K562 (cell line): ENCODE results near the gene PAF1. TPM values are rescaled to one million over a fixed set of nuclear protein-coding genes. Genes with fewer than 3 reads are reported as not detected.

Experiments used
- ATF1 ChIP-seq, 2 experiments: fragments of 450-650 bp in 1 of 2; IDR thresholded peaks; 2 replicates each; pipeline ENCODE4 v1.6.1; 2016; ENCODE audit warnings: missing compliant biosample characterization in 1 of 2, missing genetic modification characterization in 1 of 2
- CBX1 ChIP-seq: sonication (generic); IDR thresholded peaks from 2 replicates; pipeline ENCODE4 v1.6.1; 2016; ENCODE audit warnings: antibody characterized with exemption, low read depth, mild to moderate bottlenecking
- CHD1 ChIP-seq: fragments of 200-600 bp; sonication (generic); IDR thresholded peaks from one replicate; pipeline ENCODE4 v1.6.1; 2012; ENCODE audit warnings: mild to moderate bottlenecking, moderate library complexity, low read length, inconsistent platforms
- ETS1 ChIP-seq: conservative IDR thresholded peaks from 2 replicates; pipeline ENCODE4 v1.6.1; 2011; ENCODE audit warnings: low read depth, mild to moderate bottlenecking, low read length; ENCODE audit not compliant: control insufficient read depth
- FOS ChIP-seq: IDR thresholded peaks from 3 replicates; pipeline ENCODE4 v1.6.1; 2011; ENCODE audit not compliant: insufficient read length; ENCODE audit errors: extremely low read depth
- FOSL1 ChIP-seq: fragments of 200-800 bp; sonication (Bioruptor generic); conservative IDR thresholded peaks from 2 replicates; pipeline ENCODE4 v1.6.1; 2016; ENCODE audit warnings: missing genetic modification characterization, missing compliant biosample characterization
- MAZ ChIP-seq, 2 experiments: fragments of 450-650 bp in 1 of 2; sonication (generic) in 1 of 2; formaldehyde crosslinking; IDR thresholded peaks in 1 of 2; conservative IDR thresholded peaks in 1 of 2; 2 replicates each; pipeline versions ENCODE4 v1.4.0 to v1.5.0; 2020; ENCODE audit warnings: mild to moderate bottlenecking in 1 of 2, missing genetic modification reagents in 1 of 2
- MTA2 ChIP-seq: fragments of 450-650 bp; IDR thresholded peaks from 2 replicates; pipeline ENCODE4 v1.6.1; 2016; ENCODE audit warnings: low read depth
- NBN ChIP-seq: fragments of 450-650 bp; IDR thresholded peaks from 2 replicates; pipeline ENCODE4 v1.6.1; 2016; ENCODE audit warnings: low read depth, mild to moderate bottlenecking
- PTBP1 ChIP-seq: fragments of 200-400 bp; formaldehyde crosslinking; IDR thresholded peaks from 2 replicates; pipeline ENCODE4 v1.6.1; 2017; ENCODE audit warnings: low read depth, low read length
- RREB1 ChIP-seq: fragments of 250-450 bp; sonication (Bioruptor Pico); IDR thresholded peaks from 2 replicates; pipeline ENCODE4 v1.4.0; 2020
- SP1 ChIP-seq: sonication (generic); formaldehyde crosslinking; IDR thresholded peaks from 2 replicates; pipeline ENCODE4 v1.8.1; 2022; ENCODE audit warnings: mild to moderate bottlenecking, missing genetic modification reagents
- TFAP4 ChIP-seq: sonication (generic); formaldehyde crosslinking; IDR thresholded peaks from 2 replicates; pipeline ENCODE4 v1.8.0; 2022; ENCODE audit warnings: missing genetic modification reagents, mild to moderate bottlenecking, moderate library complexity, borderline replicate concordance
- YY1 ChIP-seq, 3 experiments: IDR thresholded peaks; 2 replicates each; pipeline ENCODE4 v1.6.1; 2011; ENCODE audit warnings: low read length in 2 of 3, mild to moderate bottlenecking in 2 of 3, moderate library complexity in 2 of 3, borderline replicate concordance in 1 of 3, control low read depth in 1 of 3, low read depth in 1 of 3; ENCODE audit not compliant: insufficient read depth in 3 of 3, insufficient replicate concordance in 2 of 3, control insufficient read depth in 1 of 3, insufficient read length in 1 of 3; ENCODE audit errors: extremely low read depth in 1 of 3
- ZNF197 ChIP-seq: fragments of 200-800 bp; sonication (Bioruptor generic); IDR thresholded peaks from 2 replicates; pipeline ENCODE4 v1.6.1; 2016; ENCODE audit warnings: low read depth, missing genetic modification characterization, missing compliant biosample characterization
- ZNF212 ChIP-seq: fragments of 450-650 bp; formaldehyde crosslinking; IDR thresholded peaks from 2 replicates; pipeline ENCODE4 v1.4.0; 2020; ENCODE audit warnings: mild to moderate bottlenecking
- ZNF644 ChIP-seq: fragments of 200-800 bp; sonication (Bioruptor generic); IDR thresholded peaks from 2 replicates; pipeline ENCODE4 v1.6.1; 2016; ENCODE audit warnings: low read depth, missing genetic modification characterization, missing compliant biosample characterization
- polyA plus RNA-seq, 8 experiments: library from polyadenylated mRNA; depleted of rRNA in 4 of 8; stranded (reverse) in 5 of 8; unstranded in 3 of 8; fragments of >200 nt; fragmentation: Nextera tagmentation in 2 of 8; fragmentation: Illumina TruSeq in 1 of 8; extraction: Ambion mirVana in 2 of 8; extraction: Trizol in 1 of 8; gene quantifications; 2 replicates each; pipeline versions ENCODE4 v1.2.1 to v1.2.3, GENCODE V29; 2011 to 2014; ENCODE audit warnings: inconsistent platforms in 1 of 8, missing spikeins in 1 of 8
- total RNA-seq, 7 experiments: library from RNA; depleted of rRNA in 6 of 7; stranded (reverse); fragments of >200 nt in 6 of 7; fragmentation: Illumina TruSeq in 2 of 7; extraction: Trizol in 2 of 7; gene quantifications; 2 replicates each; pipeline versions ENCODE4 v1.2.1 to v1.2.3, GENCODE V29; 2011 to 2021; ENCODE audit warnings: low replicate concordance in 1 of 7

The PAF1 gene
- total and polyA plus RNA-seq, 9 of the 15 experiments (the other 6 are each of a cell fraction or from before 2014, with no cell fraction given) = 1.5 to 45.0 (median 33.8) TPM

GRCh38 chr19:39409208-39410016 is 18.5 kb upstream of the PAF1 start (continued):
- TF ChIP-seq ZNF644 (tag) = 0 out of 2 replicates have a peak, but pooled peaks have one; percentile 12
- no peak for TF ChIP-seq MTA2
- no peak for TF ChIP-seq ZNF212 (CRISPR knock-in tag)
- TF ChIP-seq PTBP1 = 0 out of 2 replicates have a peak, but pooled peaks have one; percentile 18
- TF ChIP-seq NBN = peak; percentile 47; the same call in 1 of the 2 replicates
- TF ChIP-seq CBX1 = 0 out of 2 replicates have a peak, but pooled peaks have one; percentile 34
- TF ChIP-seq RREB1 (CRISPR knock-in tag) = no peak
- TF ChIP-seq ATF1 (CRISPR knock-in tag; IDR thresholded peaks at IDR 0.05) = no peak
- peak; percentile 89 for TF ChIP-seq ATF1 (tag; IDR thresholded peaks at IDR 0.05)
- TF ChIP-seq ZNF197 (CRISPR knock-in tag) = peak; percentile 69; the same call in 1 of the 2 replicates
- TF ChIP-seq CHD1 = peak; percentile 83
- no peak for TF ChIP-seq FOS
- peak in 1 of 3 experiments; percentile 25 for TF ChIP-seq YY1 (IDR thresholded peaks at IDR 0.05; ENCODE audit: borderline replicate concordance in 1 of 3, control insufficient read depth in 1 of 3, extremely low read depth in 1 of 3, insufficient read depth in 3 of 3, insufficient read length in 1 of 3, insufficient replicate concordance in 2 of 3, low read depth in 1 of 3, low read length in 2 of 3)
- peak; percentile 75 to 82 for TF ChIP-seq MAZ (CRISPR knock-in tag; conservative IDR thresholded peaks at IDR 0.05 in 1 of 2, IDR thresholded peaks at IDR 0.05 in 1 of 2)
- TF ChIP-seq ETS1 = peak; percentile 73; the same call in 1 of the 2 replicates
- 0 out of 2 replicates have a peak, but pooled peaks have one; percentile 13 for TF ChIP-seq TFAP4
- peak; percentile 57 for TF ChIP-seq SP1
- peak; percentile 38; the same call in 1 of the 2 replicates for TF ChIP-seq FOSL1
